HepG2 (cell line): Measurements from ENCODE around the gene SCYL1. TPM values are rescaled to one million over a fixed set of nuclear protein-coding genes. Genes with fewer than 3 reads are reported as not detected.

Source experiments
- ATAC-seq: fragments of 200-7000 bp; cut with Tn5 transposase; 3 replicates; pipeline ENCODE4 v1.9.1; 2020; ENCODE audit warnings: mild to moderate bottlenecking, moderate library complexity
- BruUV-seq: library from RNA; stranded (reverse); fragments of 400-500 nt; replicated peaks from 2 replicates; lab custom pipeline; 2021; lab: Mats Ljungman, UMichigan
- CTCF ChIA-PET: fragments of 300-600 bp; formaldehyde crosslinking; extraction: SDS; loops from one replicate; lab custom pipeline; 2021; ENCODE audit warnings: low total read pairs, inconsistent platforms, low intra/inter-chr PET ratio; lab: Yijun Ruan, JAX
- POLR2A ChIA-PET: fragments of 350-600 bp; sonication (Branson Sonifier 250); formaldehyde crosslinking; loops from one replicate; lab custom pipeline; 2020; ENCODE audit warnings: antibody characterized with exemption, inconsistent platforms; lab: Yijun Ruan, JAX
- DNase-seq: peaks from one replicate; pipeline ENCODE4 v3.0.0-alpha.2; 2015; ENCODE audit warnings: low spot score
- FAIRE-seq: peaks from 3 replicates; lab custom pipeline; 2011; peaks lifted over from hg19 to GRCh38; lab: Jason Lieb, UNC
- H2AFZ ChIP-seq: one replicate; pipeline ENCODE4 v1.6.1; 2011; ENCODE audit warnings: low read length, inconsistent platforms
- H3K27ac ChIP-seq: fragments of 300-600 bp; 3 replicates; pipeline ENCODE4 v1.8.0; 2011; ENCODE audit warnings: mixed run types, mild to moderate bottlenecking, mixed read lengths, low read length, inconsistent platforms; ENCODE audit not compliant: insufficient read depth; ENCODE audit errors: extremely low read length
- H3K27me3 ChIP-seq, 2 experiments: fragments of 200-600 bp in 1 of 2; 2 replicates in 1 of 2; 3 replicates in 1 of 2; pipeline versions ENCODE4 v1.6.0 to v1.8.0; 2011; ENCODE audit warnings: low read length in 2 of 2, mild to moderate bottlenecking in 2 of 2, moderate library complexity in 2 of 2, inconsistent platforms in 1 of 2; ENCODE audit not compliant: insufficient read depth in 2 of 2, control insufficient read depth in 1 of 2
- H3K36me3 ChIP-seq, 2 experiments: fragments of 200-600 bp in 1 of 2; replicated peaks in 1 of 2; 2 replicates in 1 of 2; 3 replicates in 1 of 2; pipeline versions ENCODE4 v1.5.1 to v1.8.0; 2011; ENCODE audit warnings: low read length in 2 of 2, inconsistent platforms in 1 of 2; ENCODE audit not compliant: insufficient read depth in 2 of 2, control insufficient read depth in 1 of 2
- H3K4me1 ChIP-seq: 2 replicates; pipeline ENCODE4 v1.5.1; 2012; ENCODE audit warnings: low read length, inconsistent platforms; ENCODE audit not compliant: insufficient read depth
- H3K4me2 ChIP-seq: 2 replicates; pipeline ENCODE4 v1.6.0; 2011; ENCODE audit warnings: low read depth, low read length, inconsistent platforms
- H3K4me3 ChIP-seq, 3 experiments: fragments of 200-600 bp in 1 of 3; sonication (generic), shearing (Covaris generic) in 1 of 3; replicated peaks in 1 of 3; 2 replicates each; pipeline ENCODE4 v1.5.1; 2011 to 2016; ENCODE audit warnings: low read length in 3 of 3, inconsistent platforms in 2 of 3, low read depth in 2 of 3, mild to moderate bottlenecking in 2 of 3, control low read depth in 1 of 3, mixed read lengths in 1 of 3; ENCODE audit not compliant: insufficient read depth in 1 of 3
- H3K79me2 ChIP-seq: one replicate; pipeline ENCODE4 v1.6.1; 2011; ENCODE audit warnings: low read length, inconsistent platforms; ENCODE audit not compliant: insufficient read depth
- H3K9ac ChIP-seq: 2 replicates; pipeline ENCODE4 v1.6.0; 2011; ENCODE audit warnings: mild to moderate bottlenecking, low read depth, low read length, inconsistent platforms; ENCODE audit not compliant: insufficient read depth
- H3K9me3 ChIP-seq: 2 replicates; pipeline ENCODE4 v1.5.1; 2012; ENCODE audit warnings: mild to moderate bottlenecking, low read length
- H4K20me1 ChIP-seq: 2 replicates; pipeline ENCODE4 v1.6.0; 2011; ENCODE audit warnings: inconsistent platforms, mild to moderate bottlenecking, low read length, moderate library complexity; ENCODE audit not compliant: insufficient read depth
- AKAP8 ChIP-seq: sonication (generic); formaldehyde crosslinking; IDR thresholded peaks from 2 replicates; pipeline ENCODE4 v1.5.1; 2020; ENCODE audit warnings: mild to moderate bottlenecking, missing genetic modification reagents
- BATF2 ChIP-seq: sonication (generic); formaldehyde crosslinking; IDR thresholded peaks from 2 replicates; pipeline ENCODE4 v1.8.0; 2022; ENCODE audit warnings: mild to moderate bottlenecking, missing genetic modification reagents, moderate library complexity
- HNRNPLL ChIP-seq: fragments of 200-400 bp; formaldehyde crosslinking; IDR thresholded peaks from 2 replicates; pipeline ENCODE4 v1.6.1; 2017; ENCODE audit warnings: mild to moderate bottlenecking, low read depth, low read length; ENCODE audit not compliant: poor library complexity, severe bottlenecking
- MED1 ChIP-seq: sonication (generic); formaldehyde crosslinking; IDR thresholded peaks from 2 replicates; pipeline ENCODE4 v1.4.0; 2020; ENCODE audit warnings: missing genetic modification reagents
- MEF2D ChIP-seq: sonication (generic); formaldehyde crosslinking; IDR thresholded peaks from 2 replicates; pipeline ENCODE4 v1.5.1; 2020; ENCODE audit warnings: mild to moderate bottlenecking, missing genetic modification reagents
- THAP9 ChIP-seq: sonication (generic); formaldehyde crosslinking; IDR thresholded peaks from 2 replicates; pipeline ENCODE4; 2020; ENCODE audit warnings: missing genetic modification reagents, mild to moderate bottlenecking, borderline replicate concordance
- TRAFD1 ChIP-seq: sonication (generic); formaldehyde crosslinking; IDR thresholded peaks from 2 replicates; pipeline ENCODE4 v1.5.1; 2020; ENCODE audit warnings: missing genetic modification reagents, mild to moderate bottlenecking, borderline replicate concordance
- ZBTB26 ChIP-seq: IDR thresholded peaks from 2 replicates; pipeline ENCODE4 v1.6.1; 2016; ENCODE audit warnings: missing compliant biosample characterization, missing genetic modification reagents, borderline replicate concordance
- ZFYVE20 ChIP-seq: sonication (generic); formaldehyde crosslinking; IDR thresholded peaks from 2 replicates; pipeline ENCODE4 v1.8.0; 2023; ENCODE audit warnings: low read depth, mild to moderate bottlenecking, moderate library complexity, missing genetic modification reagents, borderline replicate concordance
- ZNF253 ChIP-seq: sonication (generic); formaldehyde crosslinking; IDR thresholded peaks from 2 replicates; pipeline ENCODE4 v1.8.0; 2022; ENCODE audit warnings: mild to moderate bottlenecking, missing genetic modification reagents, borderline replicate concordance
- ZNF3 ChIP-seq: IDR thresholded peaks from 2 replicates; pipeline ENCODE4 v1.7.0; 2017; ENCODE audit warnings: inconsistent platforms
- ZNF34 ChIP-seq: sonication (generic); formaldehyde crosslinking; IDR thresholded peaks from 2 replicates; pipeline ENCODE4 v1.4.0; 2020; ENCODE audit warnings: mild to moderate bottlenecking, missing genetic modification reagents, borderline replicate concordance
- ZNF639 ChIP-seq: conservative IDR thresholded peaks from 2 replicates; pipeline ENCODE4 v1.6.1; 2018; ENCODE audit warnings: missing genetic modification reagents
- ZNF644 ChIP-seq: IDR thresholded peaks from 2 replicates; pipeline ENCODE4 v1.6.1; 2016; ENCODE audit warnings: low read depth
- WGBS: methylation state at CpG from one replicate; pipeline ENCODE4 v1.1.6; 2017; ENCODE audit warnings: low lambda C conversion rate; 5-methylcytosine and 5-hydroxymethylcytosine counted together
- in situ Hi-C: cut with HindIII; loops from 2 replicates; pipeline ENCODE4 v1.10.0; 2017; ENCODE audit warnings: low pct_unique_long_range_greater_than_20kb; ENCODE audit not compliant: extremely low pct_ligation_motif_present
- intact Hi-C: fragments of 100-400 bp; cut with micrococcal nuclease; formaldehyde crosslinking; loops from one replicate; pipeline ENCODE4 v1.10.0; 2022; ENCODE audit not compliant: unreplicated experiment
- polyA plus RNA-seq, 8 experiments: library from polyadenylated mRNA; depleted of rRNA in 3 of 8; stranded (reverse) in 7 of 8; unstranded in 1 of 8; fragments of >200 nt; fragmentation: Illumina TruSeq in 4 of 8; extraction: Trizol in 4 of 8; gene quantifications; 2 replicates each; pipeline versions ENCODE4 v1.2.1 to v1.2.3, GENCODE V29; 2011 to 2016; ENCODE audit warnings: low read depth in 4 of 8, missing spikeins in 1 of 8, mixed read lengths in 1 of 8; ENCODE audit not compliant: insufficient read depth in 1 of 8
- total RNA-seq, 5 experiments: library from RNA; depleted of rRNA; stranded (reverse); fragments of >200 nt; fragmentation: Illumina TruSeq; extraction: Trizol; gene quantifications; 2 replicates each; pipeline ENCODE4 v1.2.3, GENCODE V29; 2016; ENCODE audit warnings: low read depth in 1 of 5

SCYL1 gene
- total and polyA plus RNA-seq, 2 of the 13 experiments (the other 11 are each of a cell fraction or from before 2014, with no cell fraction given) = 65.9 to 103 TPM

GRCh38 chr11:65558002-65558929, 33.4 kb downstream of the SCYL1 start, which contains the start of gene LTBP3:
Gene LTBP3, minus strand, starts transcription at chr11:65558359. Its CDS starts 400 bp downstream, at chr11:65557959.
- no peaks in the 10 kb centered on the region for H3K9me3 ChIP-seq
- H3K27ac ChIP-seq = peak within 1 kb of the TSS; percentile 94
- H3K4me3 ChIP-seq = peak within 1 kb of the TSS; percentile 74 to 89 (median 87)
- BruUV-seq = no TSS peak
- peak within 1 kb of the TSS; percentile 89 for H3K9ac ChIP-seq
- no peak within 1 kb of the TSS for H2AFZ ChIP-seq
- intact Hi-C loops (no loop called here), in situ Hi-C loops (loop anchor here (10.0 kb wide), 1 partner anchor 297 kb away; the partner anchor contains the start of gene CFL1)
- no peaks in the 10 kb centered on the region; a peak in 1 of 5 replicates for H3K36me3 ChIP-seq
- no peaks in the 10 kb centered on the region for H3K27me3 ChIP-seq
- ATAC-seq (peak; percentile 58), FAIRE-seq (no peak), DNase-seq (peak; percentile 68)
- H3K79me2 ChIP-seq = peaks cover 8% of the 10 kb centered on the region
- POLR2A ChIA-PET = interaction anchor here (0.8 to 3.4 kb wide), 5 partner anchors 12 to 138 kb away, joined by 3 to 34 read pairs (median 5); partner anchors contain the start of genes PCNX3 and ZNRD2
- 2% methylated on average over 29 of the region's 79 CpGs for WGBS
- CTCF ChIA-PET = no interaction called here
- peak within 1 kb of the TSS; percentile 97 for H3K4me2 ChIP-seq
- peaks cover 3% of the 10 kb centered on the region; the same call in 1 of the 2 replicates for H4K20me1 ChIP-seq
- peaks cover 72% of the 10 kb centered on the region for H3K4me1 ChIP-seq
- TF ChIP-seq ZNF3 (CRISPR knock-in tag) = no peak
- no peak for TF ChIP-seq ZFYVE20 (CRISPR knock-in tag)
- no peak for TF ChIP-seq ZBTB26 (CRISPR knock-in tag)
- no peak for TF ChIP-seq ZNF253 (CRISPR knock-in tag)
- no peak for TF ChIP-seq BATF2 (CRISPR knock-in tag)
- TF ChIP-seq ZNF34 = no peak
- no peak for TF ChIP-seq MEF2D (CRISPR knock-in tag)
- no peak for TF ChIP-seq AKAP8 (CRISPR knock-in tag)
- no peak for TF ChIP-seq MED1 (CRISPR knock-in tag)
- peak; percentile 30 for TF ChIP-seq HNRNPLL
- TF ChIP-seq ZNF639 (CRISPR knock-in tag) = no peak
- TF ChIP-seq TRAFD1 = no peak
- TF ChIP-seq THAP9 (CRISPR knock-in tag) = peak; percentile 33; the same call in 1 of the 2 replicates
- no peak for TF ChIP-seq ZNF644
